Endothelial cell of umbilical vein (primary cell): ENCODE measurements around the gene ARHGAP27.

Source experiments
- EZH2 ChIP-seq: IDR thresholded peaks from 2 replicates; pipeline ENCODE4 v1.6.1; 2012; ENCODE audit warnings: borderline replicate concordance, low read depth, mild to moderate bottlenecking, moderate library complexity, low read length, inconsistent platforms; ENCODE audit not compliant: severe bottlenecking
- MYC ChIP-seq: IDR thresholded peaks from one replicate; pipeline ENCODE4 v1.6.1; 2011; ENCODE audit warnings: mild to moderate bottlenecking, low read depth, low read length
- POLR2A ChIP-seq: IDR thresholded peaks from 2 replicates; pipeline ENCODE4 v1.6.1; 2012; ENCODE audit warnings: low read depth, mild to moderate bottlenecking, control low read depth, low read length
- TF ChIP-seq, protein P1 (sequence below), 2 donors: IDR thresholded peaks; 1 replicate in 1 of 2; 2 replicates in 1 of 2; pipeline ENCODE4 v1.5.1; 2011; ENCODE audit warnings: low read length in 2 of 2, mild to moderate bottlenecking in 2 of 2, moderate library complexity in 2 of 2, control low read depth in 1 of 2, inconsistent platforms in 1 of 2, low read depth in 1 of 2; ENCODE audit not compliant: insufficient read depth in 1 of 2; ENCODE audit errors: extremely low read depth in 1 of 2
- TF ChIP-seq, protein P2 (sequence below): IDR thresholded peaks from 2 replicates; pipeline ENCODE4 v1.6.1; 2011; ENCODE audit not compliant: insufficient read depth, insufficient read length

DNA sequence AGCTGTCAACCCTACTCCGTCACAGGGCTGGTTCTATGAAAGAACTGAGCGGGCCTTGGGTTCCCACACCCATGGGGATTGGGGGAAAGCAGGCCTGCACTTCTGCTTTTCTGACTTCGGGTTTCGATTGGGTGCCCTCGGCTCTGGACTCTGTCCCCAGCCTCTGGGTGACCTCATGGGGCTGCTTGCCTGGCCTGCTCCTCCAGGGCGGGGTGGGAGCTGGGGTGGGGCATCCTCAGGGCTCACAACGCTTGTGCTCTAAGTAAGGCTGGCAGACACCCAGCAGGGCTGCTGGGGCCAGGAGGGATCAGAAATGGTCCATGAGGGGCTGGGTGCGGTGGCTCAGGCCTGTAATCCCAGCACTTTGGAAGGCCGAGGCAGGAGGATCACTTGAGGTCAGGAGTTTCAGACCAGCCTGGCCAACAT is 19.2 kb downstream of the ARHGAP27 start:
- TF ChIP-seq, protein P1, sequence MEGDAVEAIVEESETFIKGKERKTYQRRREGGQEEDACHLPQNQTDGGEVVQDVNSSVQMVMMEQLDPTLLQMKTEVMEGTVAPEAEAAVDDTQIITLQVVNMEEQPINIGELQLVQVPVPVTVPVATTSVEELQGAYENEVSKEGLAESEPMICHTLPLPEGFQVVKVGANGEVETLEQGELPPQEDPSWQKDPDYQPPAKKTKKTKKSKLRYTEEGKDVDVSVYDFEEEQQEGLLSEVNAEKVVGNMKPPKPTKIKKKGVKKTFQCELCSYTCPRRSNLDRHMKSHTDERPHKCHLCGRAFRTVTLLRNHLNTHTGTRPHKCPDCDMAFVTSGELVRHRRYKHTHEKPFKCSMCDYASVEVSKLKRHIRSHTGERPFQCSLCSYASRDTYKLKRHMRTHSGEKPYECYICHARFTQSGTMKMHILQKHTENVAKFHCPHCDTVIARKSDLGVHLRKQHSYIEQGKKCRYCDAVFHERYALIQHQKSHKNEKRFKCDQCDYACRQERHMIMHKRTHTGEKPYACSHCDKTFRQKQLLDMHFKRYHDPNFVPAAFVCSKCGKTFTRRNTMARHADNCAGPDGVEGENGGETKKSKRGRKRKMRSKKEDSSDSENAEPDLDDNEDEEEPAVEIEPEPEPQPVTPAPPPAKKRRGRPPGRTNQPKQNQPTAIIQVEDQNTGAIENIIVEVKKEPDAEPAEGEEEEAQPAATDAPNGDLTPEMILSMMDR (IDR thresholded peaks at IDR 0.05; ENCODE audit: extremely low read depth in 1 of 2, insufficient read depth in 1 of 2, low read depth in 1 of 2, low read length in 2 of 2), result no peak
- TF ChIP-seq EZH2 (no peak), MYC (no peak), POLR2A (no peak)
- TF ChIP-seq, protein P2, sequence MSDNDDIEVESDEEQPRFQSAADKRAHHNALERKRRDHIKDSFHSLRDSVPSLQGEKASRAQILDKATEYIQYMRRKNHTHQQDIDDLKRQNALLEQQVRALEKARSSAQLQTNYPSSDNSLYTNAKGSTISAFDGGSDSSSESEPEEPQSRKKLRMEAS, result no peak
